Kidney (tissue), 22 donors: ENCODE results near the gene TBC1D17. TPM values are rescaled to one million over a fixed set of nuclear protein-coding genes. Genes with fewer than 3 reads are reported as not detected.

Source experiments
- DNase-seq, 5 donors: peaks; one replicate each; pipeline ENCODE4 v3.0.0-alpha.2; 2013 to 2020
- FAIRE-seq: peaks from 2 replicates; lab custom pipeline; 2012; peaks lifted over from hg19 to GRCh38; lab: Jason Lieb, UNC
- H3K27ac ChIP-seq, 2 donors: one replicate each; pipeline ENCODE4 v1.7.0; 2013; ENCODE audit warnings: low read depth in 2 of 2, low read length in 2 of 2, inconsistent platforms in 1 of 2
- H3K27me3 ChIP-seq: one replicate; pipeline ENCODE4 v1.7.1; 2013; ENCODE audit warnings: low read length, inconsistent platforms; ENCODE audit not compliant: control insufficient read depth, insufficient read depth
- H3K36me3 ChIP-seq, 3 donors: one replicate each; pipeline versions ENCODE4 v1.7.0 to v1.7.1; 2013; ENCODE audit warnings: low read length in 3 of 3, control low read depth in 1 of 3, inconsistent platforms in 1 of 3; ENCODE audit not compliant: insufficient read depth in 3 of 3, control insufficient read depth in 2 of 3
- H3K4me1 ChIP-seq, 3 donors: one replicate each; pipeline versions ENCODE4 v1.7.0 to v1.7.1; 2013; ENCODE audit warnings: low read length in 3 of 3, inconsistent platforms in 1 of 3, low read depth in 1 of 3; ENCODE audit not compliant: control insufficient read depth in 2 of 3, insufficient read depth in 2 of 3
- H3K4me3 ChIP-seq, 3 donors: one replicate each; pipeline versions ENCODE4 v1.7.0 to v1.8.1; 2013; ENCODE audit warnings: low read length in 3 of 3, control low read depth in 1 of 3, inconsistent platforms in 1 of 3
- H3K9ac ChIP-seq, 3 donors: one replicate each; pipeline versions ENCODE4 v1.7.0 to v1.7.1; 2013; ENCODE audit warnings: low read length in 3 of 3, control low read depth in 1 of 3, inconsistent platforms in 1 of 3
- H3K9me3 ChIP-seq, 3 donors: one replicate each; pipeline versions ENCODE4 v1.7.0 to v1.7.1; 2013; ENCODE audit warnings: low read length in 3 of 3, control low read depth in 1 of 3, inconsistent platforms in 1 of 3; ENCODE audit not compliant: control insufficient read depth in 2 of 3, insufficient read depth in 1 of 3
- CTCF ChIP-seq: IDR thresholded peaks from 3 replicates; pipeline ENCODE4 v1.5.1; 2012; ENCODE audit warnings: mild to moderate bottlenecking, moderate library complexity, borderline replicate concordance; ENCODE audit not compliant: insufficient read depth; ENCODE audit errors: extremely low read depth
- intact Hi-C: fragments of 100-400 bp; cut with DNase I; formaldehyde crosslinking; loops from one replicate; pipeline ENCODE4 v1.11.1; 2022
- long read RNA-seq, 10 donors: library from polyadenylated mRNA in 1 of 10; unstranded in 1 of 10; transcript quantifications; one replicate each; pipeline ENCODE4 v2.0.0 and lab custom pipeline, GENCODE V29; 2021 to 2026
- polyA plus RNA-seq: library from polyadenylated mRNA; stranded (reverse); fragments of 350-450 nt; fragmentation: Illumina TruSeq; extraction: RNeasy Lipid Tissue Mini Kit (QIAGEN cat#74804); gene quantifications from one replicate; pipeline ENCODE4 v1.2.3, GENCODE V29; 2014; ENCODE audit warnings: low read depth, low replicate concordance; ENCODE audit not compliant: insufficient read depth
- total RNA-seq: library from RNA; stranded (reverse); fragmentation: NEBNext Ultra II Directional; extraction: Animal tissue kit (Norgen Biotek cat#: 25700); gene quantifications from one replicate; pipeline ENCODE4 v1.2.1, GENCODE V29; 2021
- donor health status: control.
- donor health status: control.
- donor health status: control.
- donor health status: control.
- donor health status: control.
- donor health status: DM: yes; HTN: yes; CAD: no.
- donor health status: Normal renal cell carcinoma (clear cell type).

The TBC1D17 gene
- 43.6 TPM for total RNA-seq
- 34.8 TPM for polyA plus RNA-seq
- long read RNA-seq, donor 1, partial matches to known transcripts, result 0 of 3 reads
- long read RNA-seq, donor 1, other reads (novel, unspliced or antisense), result 0 of 3 reads
- long read RNA-seq, donor 2, partial matches to known transcripts, result 0 of 2 reads
- long read RNA-seq, donor 2, other reads (novel, unspliced or antisense), result 0 of 2 reads
- long read RNA-seq, donor 3, partial matches to known transcripts, result 0 of 6 reads
- long read RNA-seq, donor 3, other reads (novel, unspliced or antisense), result 5 of 6 reads
- long read RNA-seq, donor 4, transcript TBC1D17-201 (17 exons, 2,366 nt), result major isoform, 6 of 7 reads
- long read RNA-seq, donor 4, partial matches to known transcripts, result 0 of 7 reads
- long read RNA-seq, donor 4, other reads (novel, unspliced or antisense), result 0 of 7 reads
- long read RNA-seq, donor 5, result 0 reads
- long read RNA-seq, donor 6, partial matches to known transcripts, result 0 of 3 reads
- long read RNA-seq, donor 6, other reads (novel, unspliced or antisense), result 0 of 3 reads
- long read RNA-seq, donor 7, partial matches to known transcripts, result 8 of 17 reads
- long read RNA-seq, donor 7, other reads (novel, unspliced or antisense), result 4 of 17 reads
- long read RNA-seq, donor 8, partial matches to known transcripts, result 0 of 3 reads
- long read RNA-seq, donor 8, other reads (novel, unspliced or antisense), result 0 of 3 reads
- long read RNA-seq, donor 9, result 0 reads
- long read RNA-seq, donor 10, partial matches to known transcripts, result 0 of 3 reads
- long read RNA-seq, donor 10, other reads (novel, unspliced or antisense), result 0 of 3 reads

- H3K27me3 ChIP-seq, result no peaks in the 10 kb centered on the region
- peak within 1 kb of the TSS; percentile 91 to 99 (median 97) for H3K4me3 ChIP-seq
- peak within 1 kb of the TSS; percentile 91 to 99 (median 98) for H3K9ac ChIP-seq
- peak; percentile 99 for FAIRE-seq
- peak within 1 kb of the TSS; percentile 99 to 100 for H3K27ac ChIP-seq
- DNase-seq, result peak; percentile 100
- peaks cover 3 to 35% (median 18%) of the 10 kb centered on the region in 3 donors for H3K36me3 ChIP-seq
- TF ChIP-seq CTCF, result no peak
- no peaks in the 10 kb centered on the region for H3K9me3 ChIP-seq
- H3K4me1 ChIP-seq, result peaks cover 0 to 18% (median 14%) of the 10 kb centered on the region in 3 donors
- intact Hi-C loops, result no loop called here
These were observed at the start of gene TBC1D17, which contains the start of gene AKT1S1 for GRCh38 chr19:49877020-49877878. Gene TBC1D17 (plus strand): TSS chr19:49877702. CDS start chr19:49877724, 22 bp downstream. Gene AKT1S1 (minus strand): TSS chr19:49877355. CDS start chr19:49873295, 4,060 bp downstream.

- Histone ChIP-seq H3K9ac (no peak overlapping the region), H3K27me3 (no peaks in the 10 kb centered on the region), H3K9me3 (no peaks in the 10 kb centered on the region), H3K36me3 (peaks cover 0 to 37% (median 8%) of the 10 kb centered on the region in 3 donors), H3K4me1 (no peaks in the 10 kb centered on the region), H3K27ac (no peak overlapping the region), H3K4me3 (no peak overlapping the region)
- intact Hi-C loops, result no loop called here
- TF ChIP-seq CTCF, result no peak
- FAIRE-seq (no peak), DNase-seq (no peak)
These were observed 48.3 kb upstream of the TBC1D17 start for GRCh38 chr19:49829200-49829599.

- peaks cover 0 to 38% (median 10%) of the 10 kb centered on the region in 3 donors for H3K36me3 ChIP-seq
- no peak overlapping the region for H3K4me3 ChIP-seq
- H3K27me3 ChIP-seq, result no peaks in the 10 kb centered on the region
- TF ChIP-seq CTCF, result no peak
- no peak overlapping the region for H3K9ac ChIP-seq
- FAIRE-seq, result no peak
- H3K9me3 ChIP-seq, result no peaks in the 10 kb centered on the region
- no peak overlapping the region for H3K27ac ChIP-seq
- DNase-seq, result no peak
- H3K4me1 ChIP-seq, result no peaks in the 10 kb centered on the region
- intact Hi-C loops, result no loop called here
These were observed 47.8 kb upstream of the TBC1D17 start for GRCh38 chr19:49829721-49830120.
